ENCODE measurements around the gene COP1.

DNA sequence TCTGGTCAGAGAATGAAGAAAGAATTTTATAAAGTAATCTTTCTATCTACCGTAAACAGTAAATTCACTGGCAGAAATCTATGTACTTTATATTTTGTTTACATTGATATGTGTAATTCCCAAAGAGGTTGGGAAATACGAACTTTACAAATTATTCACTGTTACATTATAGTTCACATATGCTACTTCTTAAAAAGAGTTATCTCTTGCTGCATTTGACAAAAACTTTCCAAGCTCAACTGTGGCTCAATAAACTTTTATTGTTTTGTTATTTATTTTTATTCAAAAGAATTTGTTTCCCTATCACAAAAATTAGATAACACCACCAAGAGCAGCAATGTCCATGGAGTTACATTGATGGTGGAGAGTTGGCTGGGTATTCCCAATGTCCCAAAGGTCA, 262.5 kb downstream of the COP1 start:
- TF ChIP-seq, protein P1, sequence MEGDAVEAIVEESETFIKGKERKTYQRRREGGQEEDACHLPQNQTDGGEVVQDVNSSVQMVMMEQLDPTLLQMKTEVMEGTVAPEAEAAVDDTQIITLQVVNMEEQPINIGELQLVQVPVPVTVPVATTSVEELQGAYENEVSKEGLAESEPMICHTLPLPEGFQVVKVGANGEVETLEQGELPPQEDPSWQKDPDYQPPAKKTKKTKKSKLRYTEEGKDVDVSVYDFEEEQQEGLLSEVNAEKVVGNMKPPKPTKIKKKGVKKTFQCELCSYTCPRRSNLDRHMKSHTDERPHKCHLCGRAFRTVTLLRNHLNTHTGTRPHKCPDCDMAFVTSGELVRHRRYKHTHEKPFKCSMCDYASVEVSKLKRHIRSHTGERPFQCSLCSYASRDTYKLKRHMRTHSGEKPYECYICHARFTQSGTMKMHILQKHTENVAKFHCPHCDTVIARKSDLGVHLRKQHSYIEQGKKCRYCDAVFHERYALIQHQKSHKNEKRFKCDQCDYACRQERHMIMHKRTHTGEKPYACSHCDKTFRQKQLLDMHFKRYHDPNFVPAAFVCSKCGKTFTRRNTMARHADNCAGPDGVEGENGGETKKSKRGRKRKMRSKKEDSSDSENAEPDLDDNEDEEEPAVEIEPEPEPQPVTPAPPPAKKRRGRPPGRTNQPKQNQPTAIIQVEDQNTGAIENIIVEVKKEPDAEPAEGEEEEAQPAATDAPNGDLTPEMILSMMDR (IDR thresholded peaks at IDR 0.05) = no peak
- no peak for TF ChIP-seq POLR2A (IDR thresholded peaks at IDR 0.05)
